Prostate gland (tissue), 2 donors: ENCODE results near the gene GP9.

ENCODE experiments used
- CTCF ChIP-seq, 4 experiments: fragments of 200-600 bp in 2 of 4; fragments of 450-650 bp in 2 of 4; sonication (generic) in 2 of 4; IDR thresholded peaks; 1 replicate in 3 of 4; 2 replicates in 1 of 4; pipeline ENCODE4 v1.5.1; 2016 to 2019; ENCODE audit warnings: antibody characterized with exemption in 4 of 4, mild to moderate bottlenecking in 2 of 4, moderate library complexity in 2 of 4
- POLR2AphosphoS5 ChIP-seq: sonication (generic); formaldehyde crosslinking; IDR thresholded peaks from one replicate; pipeline ENCODE4 v1.6.1; 2017; ENCODE audit warnings: antibody characterized with exemption

GRCh38 chr3:129016720-129017483 is 43.7 kb upstream of the GP9 start:
- TF ChIP-seq CTCF (IDR thresholded peaks at IDR 0.05) (peak in 1 of 4 experiments; percentile 2), POLR2AphosphoS5 (no peak)
